OCI-LY1 (cell line): ENCODE measurements around the gene PKM.

Experiments used
- H2AFZ ChIP-seq: fragments of 200-600 bp; sonication (generic), shearing (Covaris generic); 2 replicates; pipeline ENCODE4 v1.6.0; 2014; ENCODE audit warnings: antibody characterized with exemption, mild to moderate bottlenecking, low read length
- H3F3A ChIP-seq: fragments of 200-600 bp; sonication (generic), shearing (Covaris generic); 2 replicates; pipeline ENCODE4 v1.6.0; 2014; ENCODE audit warnings: mild to moderate bottlenecking, antibody characterized with exemption, low read length, moderate library complexity; ENCODE audit not compliant: insufficient read depth
- H3K27ac ChIP-seq: fragments of 200-600 bp; sonication (generic); 2 replicates; pipeline ENCODE4 v1.5.1; 2014; ENCODE audit warnings: low read length, mixed run types, mild to moderate bottlenecking, low read depth; ENCODE audit not compliant: poor library complexity, severe bottlenecking
- H3K27me3 ChIP-seq: fragments of 200-600 bp; sonication (generic); 2 replicates; pipeline ENCODE4 v1.6.0; 2014; ENCODE audit warnings: antibody characterized with exemption, mild to moderate bottlenecking, low read length, moderate library complexity; ENCODE audit not compliant: insufficient read depth
- H3K36me3 ChIP-seq: fragments of 200-600 bp; sonication (generic); 2 replicates; pipeline ENCODE4 v1.6.1; 2014; ENCODE audit warnings: mild to moderate bottlenecking, antibody characterized with exemption, low read length, moderate library complexity, mixed read lengths; ENCODE audit not compliant: insufficient read depth
- H3K4me1 ChIP-seq: fragments of 200-600 bp; sonication (generic); 2 replicates; pipeline ENCODE4 v1.5.1; 2014; ENCODE audit warnings: mild to moderate bottlenecking, low read length, moderate library complexity; ENCODE audit not compliant: insufficient read depth, severe bottlenecking
- H3K4me2 ChIP-seq: fragments of 200-600 bp; sonication (generic), shearing (Covaris generic); 2 replicates; pipeline ENCODE4 v1.6.1; 2014; ENCODE audit warnings: low read length
- H3K4me3 ChIP-seq: fragments of 200-600 bp; sonication (generic); 2 replicates; pipeline ENCODE4 v1.5.1; 2014; ENCODE audit warnings: low read length, low read depth, mild to moderate bottlenecking, mixed read lengths; ENCODE audit not compliant: poor library complexity, severe bottlenecking
- H3K79me2 ChIP-seq: fragments of 200-600 bp; shearing (Covaris generic); 2 replicates; pipeline ENCODE4 v1.6.1; 2016; ENCODE audit warnings: mixed run types, low read length, mixed read lengths; ENCODE audit not compliant: insufficient read depth
- H3K9ac ChIP-seq: fragments of 200-600 bp; sonication (generic), shearing (Covaris generic); 2 replicates; pipeline ENCODE4 v1.6.1; 2014; ENCODE audit warnings: mild to moderate bottlenecking, low read length, mixed read lengths
- H3K9me2 ChIP-seq: fragments of 200-600 bp; sonication (generic), shearing (Covaris generic); 2 replicates; pipeline ENCODE4 v1.6.1; 2014; ENCODE audit warnings: low read depth, mild to moderate bottlenecking, low read length, mixed read lengths
- H3K9me3 ChIP-seq: fragments of 200-600 bp; shearing (Covaris generic); 2 replicates; pipeline ENCODE4 v1.6.1; 2014; ENCODE audit warnings: low read length, mixed read lengths
- H4K20me1 ChIP-seq: fragments of 200-600 bp; sonication (generic), shearing (Covaris generic); 2 replicates; pipeline ENCODE4 v1.6.0; 2016; ENCODE audit warnings: mild to moderate bottlenecking, low read length; ENCODE audit not compliant: insufficient read depth
- CTCF ChIP-seq: fragments of 200-600 bp; sonication (generic), shearing (Covaris generic); IDR thresholded peaks from 2 replicates; pipeline ENCODE4 v1.5.1; 2017; ENCODE audit warnings: mild to moderate bottlenecking, antibody characterized with exemption, low read length, moderate library complexity, mixed read lengths
- EZH2 ChIP-seq: fragments of 200-600 bp; sonication (generic), shearing (Covaris generic); IDR thresholded peaks from 2 replicates; pipeline ENCODE4 v1.8.0; 2017; ENCODE audit warnings: borderline replicate concordance, mixed run types, mild to moderate bottlenecking, antibody characterized with exemption, low read length, moderate library complexity, mixed read lengths

The PKM gene

GRCh38 chr15:72160696-72161245, 70.2 kb downstream of the PKM start:
- Histone ChIP-seq H3K79me2 (no peaks in the 10 kb centered on the region), H3K4me2 (no peak overlapping the region), H3K36me3 (no peaks in the 10 kb centered on the region), H3K4me3 (no peak overlapping the region), H3K27ac (no peak overlapping the region), H3F3A (no peaks in the 10 kb centered on the region), H3K4me1 (peaks cover 2% of the 10 kb centered on the region), H2AFZ (no peak overlapping the region), H3K9me3 (no peaks in the 10 kb centered on the region), H4K20me1 (no peaks in the 10 kb centered on the region), H3K9ac (no peak overlapping the region), H3K27me3 (0 out of 2 replicates have a peak, but pooled peaks cover 5% of the 10 kb centered on the region), H3K9me2 (no peaks in the 10 kb centered on the region)
- TF ChIP-seq CTCF, result no peak
- TF ChIP-seq EZH2, result no peak

- H3K9me3 ChIP-seq, result no peaks in the 10 kb centered on the region
- no peak overlapping the region for H3K4me2 ChIP-seq
- H3K36me3 ChIP-seq, result no peaks in the 10 kb centered on the region
- H3F3A ChIP-seq, result no peaks in the 10 kb centered on the region
- no peaks in the 10 kb centered on the region for H3K79me2 ChIP-seq
- TF ChIP-seq CTCF (no peak), EZH2 (no peak)
- no peak overlapping the region for H3K9ac ChIP-seq
- H2AFZ ChIP-seq, result no peak overlapping the region
- H4K20me1 ChIP-seq, result no peaks in the 10 kb centered on the region
- no peaks in the 10 kb centered on the region for H3K27me3 ChIP-seq
- no peaks in the 10 kb centered on the region for H3K9me2 ChIP-seq
- H3K4me3 ChIP-seq, result no peak overlapping the region
- H3K27ac ChIP-seq, result no peak overlapping the region
- H3K4me1 ChIP-seq, result peaks cover 10% of the 10 kb centered on the region
Observed at GRCh38 chr15:72156928-72157327, 74.1 kb downstream of the PKM start.

DNA sequence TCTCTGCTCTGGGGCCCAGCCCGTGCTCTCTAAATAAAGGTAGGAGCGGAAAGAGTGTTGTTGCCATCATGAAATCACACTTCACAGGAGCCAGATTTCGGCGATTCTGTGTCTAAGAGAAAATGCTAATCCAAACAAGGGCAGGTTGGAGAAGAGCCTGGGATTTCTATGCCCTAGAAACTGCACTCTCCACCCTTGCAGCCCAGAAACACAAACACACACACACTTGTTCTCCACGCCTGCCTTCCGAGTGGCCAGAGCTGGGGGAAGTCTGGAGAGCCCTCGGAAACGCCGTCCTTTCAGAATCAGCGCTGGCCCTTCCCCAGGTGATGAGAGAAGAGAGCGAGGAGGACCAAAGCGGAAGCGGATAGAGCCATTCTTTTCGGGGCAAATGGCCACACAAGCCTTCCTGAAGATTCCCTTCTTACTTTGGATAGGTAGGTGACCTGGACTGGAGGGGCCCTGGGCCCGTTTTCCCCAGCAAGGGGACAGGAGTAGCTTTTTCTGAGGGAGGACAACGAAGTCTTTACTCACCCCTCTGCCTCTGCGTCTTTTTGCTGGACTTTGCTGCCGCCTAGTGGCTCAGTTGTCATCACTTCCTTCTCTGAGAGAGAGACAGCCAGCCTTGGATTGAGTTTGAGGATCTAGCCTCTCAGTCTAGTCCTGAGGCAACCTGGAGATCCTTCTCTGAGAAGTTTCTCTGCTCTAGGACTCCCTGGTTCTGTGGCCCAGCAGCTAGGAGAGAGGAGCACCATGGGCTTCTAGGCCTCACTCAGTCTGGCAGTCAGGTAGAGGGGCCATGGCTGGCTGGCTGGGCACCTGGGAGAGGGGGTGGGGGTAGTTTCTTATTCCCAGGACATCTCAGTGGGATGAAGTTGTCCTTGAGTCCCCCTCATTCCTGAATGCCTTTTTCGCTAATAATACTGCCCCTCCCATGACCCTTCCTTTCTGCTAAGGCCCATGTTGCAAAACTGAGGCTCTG, 75.1 kb downstream of the PKM start:
- H3K9me3 ChIP-seq, result no peaks in the 10 kb centered on the region
- H3K4me1 ChIP-seq, result peaks cover 10% of the 10 kb centered on the region
- no peak overlapping the region for H3K27ac ChIP-seq
- H2AFZ ChIP-seq, result peak overlapping the region; percentile 29; the same call in 1 of the 2 replicates
- H3K36me3 ChIP-seq, result no peaks in the 10 kb centered on the region
- peak overlapping the region; percentile 50 for H3K4me3 ChIP-seq
- no peaks in the 10 kb centered on the region for H3F3A ChIP-seq
- no peaks in the 10 kb centered on the region for H3K79me2 ChIP-seq
- peak overlapping the region; percentile 56 for H3K4me2 ChIP-seq
- H4K20me1 ChIP-seq, result no peaks in the 10 kb centered on the region
- TF ChIP-seq CTCF (peak; percentile 93), EZH2 (no peak)
- H3K9ac ChIP-seq, result peak overlapping the region; percentile 43; the same call in 1 of the 2 replicates
- no peaks in the 10 kb centered on the region for H3K9me2 ChIP-seq
- no peaks in the 10 kb centered on the region for H3K27me3 ChIP-seq
